Activated T-helper 17 cell treated with anti-CD3 and anti-CD28 coated beads, Interleukin-2, amount 50 U/mL, for 72 hours (primary cell): Measurements from ENCODE around the gene TAF1A. TPM values are rescaled to one million over a fixed set of nuclear protein-coding genes. Genes with fewer than 3 reads are reported as not detected.

Experiments
- ATAC-seq: fragments of 150-1000 bp; cut with Tn5 transposase; replicated peaks from 2 replicates; pipeline ENCODE4 v1.10.0; 2021; ENCODE audit warnings: mild to moderate bottlenecking, moderate library complexity
- H3K27ac Mint-ChIP-seq: one replicate; pipeline ENCODE4 v1.8.0; 2022; ENCODE audit warnings: mixed read lengths
- H3K27me3 Mint-ChIP-seq: one replicate; pipeline ENCODE4 v1.8.0; 2022; ENCODE audit warnings: mixed read lengths
- H3K36me3 Mint-ChIP-seq: one replicate; pipeline ENCODE4 v1.8.0; 2022; ENCODE audit warnings: low read depth, mild to moderate bottlenecking, mixed read lengths
- H3K4me1 Mint-ChIP-seq: one replicate; pipeline ENCODE4 v1.8.0; 2022; ENCODE audit warnings: mixed read lengths
- H3K4me3 Mint-ChIP-seq: one replicate; pipeline ENCODE4 v1.8.0; 2022; ENCODE audit warnings: mild to moderate bottlenecking, mixed read lengths
- H3K9me3 Mint-ChIP-seq: one replicate; pipeline ENCODE4 v1.8.0; 2022; ENCODE audit warnings: mixed read lengths
- total RNA-seq, 2 donors: library from RNA; stranded (reverse); gene quantifications; one replicate each; pipeline ENCODE4 v1.2.3, GENCODE V29; 2022

TAF1A gene
- 10 to 100 TPM; 13.1 to 19.5 TPM for total RNA-seq

DNA sequence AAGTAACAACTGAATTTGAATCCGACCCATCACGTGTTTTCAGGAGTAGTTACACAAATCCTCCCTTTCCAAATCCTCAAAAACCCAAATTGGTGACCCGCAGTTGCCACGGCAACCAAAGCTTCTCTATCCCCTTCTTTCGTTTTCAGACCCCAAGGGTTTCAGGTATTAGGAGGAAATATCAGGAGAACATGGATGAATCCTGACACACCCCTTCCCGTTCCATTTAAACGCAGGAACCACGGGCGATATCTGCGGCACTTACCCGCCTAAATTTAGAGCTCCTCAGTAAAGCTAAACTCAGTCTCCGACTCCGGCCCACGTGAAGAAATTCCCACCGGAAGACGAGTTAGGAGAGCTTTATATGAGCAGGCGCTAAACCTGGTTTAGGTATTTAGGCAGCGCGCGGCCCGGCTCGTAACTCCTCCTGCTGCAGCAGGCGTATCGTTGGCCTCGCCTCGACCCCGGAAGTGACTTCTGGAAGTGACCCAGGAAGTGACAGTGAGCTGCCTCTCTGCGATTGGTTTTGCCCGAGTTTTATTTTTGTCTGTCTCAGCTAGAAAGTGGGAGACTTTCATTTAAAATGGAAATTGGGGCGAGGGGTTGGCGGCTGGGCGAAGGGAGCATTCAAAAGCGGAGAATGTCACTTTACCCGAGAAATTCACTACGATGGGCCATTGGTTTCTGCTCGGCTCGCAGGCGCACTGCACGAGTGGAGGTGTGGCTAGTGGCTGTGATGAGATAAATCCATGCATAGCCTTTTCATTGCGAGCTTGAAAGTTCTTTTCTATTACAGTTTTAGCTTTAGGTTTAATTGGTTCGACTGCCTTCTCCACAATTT, at the start of gene TAF1A:
Gene TAF1A, minus strand, starts transcription at position 472 of the 841 bp plus-strand sequence.
- H3K27me3 Mint-ChIP-seq = no peaks in the 10 kb centered on the region
- peak within 1 kb of the TSS; percentile 98 for H3K27ac Mint-ChIP-seq
- peaks cover 48% of the 10 kb centered on the region for H3K36me3 Mint-ChIP-seq
- peak; percentile 100 for ATAC-seq
- H3K9me3 Mint-ChIP-seq = no peaks in the 10 kb centered on the region
- H3K4me3 Mint-ChIP-seq = peak within 1 kb of the TSS; percentile 100
- peaks cover 30% of the 10 kb centered on the region for H3K4me1 Mint-ChIP-seq

DNA sequence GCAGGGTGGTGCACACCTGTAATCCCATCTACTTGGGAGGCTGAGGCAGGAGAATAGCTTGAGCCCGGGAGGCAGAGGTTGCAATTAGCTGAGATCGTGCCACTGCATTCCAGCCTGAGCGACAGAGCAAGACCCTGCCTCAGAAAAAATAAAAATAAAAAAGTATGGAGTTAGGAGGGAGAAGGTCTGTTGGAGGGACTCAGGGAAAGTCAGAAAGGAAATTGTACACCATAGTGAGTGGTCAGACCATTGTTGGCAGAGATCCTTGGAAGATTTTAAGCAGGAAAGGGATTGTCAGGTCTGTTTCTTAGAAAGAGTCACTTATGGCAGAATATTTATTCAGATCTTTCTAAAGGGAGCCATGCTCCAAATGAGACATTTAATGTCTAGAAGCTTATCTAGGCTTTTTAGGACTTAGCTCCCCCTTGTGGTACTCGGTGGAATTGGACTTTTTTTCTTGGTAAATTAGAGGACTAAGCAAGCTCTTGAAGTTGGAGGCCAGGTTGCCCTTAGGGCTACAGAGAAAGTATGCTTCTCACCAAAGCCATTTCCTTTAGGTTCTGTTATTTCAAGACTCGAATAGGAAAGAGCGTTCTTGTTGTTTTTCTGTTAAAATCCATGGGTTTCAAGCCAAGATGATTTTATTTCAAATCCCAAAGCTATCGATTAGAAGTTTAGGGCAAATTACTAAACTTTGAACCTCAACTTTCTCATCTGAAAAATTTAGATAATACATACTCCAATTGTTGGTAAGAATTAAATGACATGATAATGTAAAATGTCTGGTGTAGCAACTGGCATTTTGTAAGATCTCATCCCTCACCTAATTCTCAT, 44.7 kb upstream of the TAF1A start:
- Mint-ChIP-seq H3K4me3 (no peak overlapping the region), H3K4me1 (peaks cover 6% of the 10 kb centered on the region)

DNA sequence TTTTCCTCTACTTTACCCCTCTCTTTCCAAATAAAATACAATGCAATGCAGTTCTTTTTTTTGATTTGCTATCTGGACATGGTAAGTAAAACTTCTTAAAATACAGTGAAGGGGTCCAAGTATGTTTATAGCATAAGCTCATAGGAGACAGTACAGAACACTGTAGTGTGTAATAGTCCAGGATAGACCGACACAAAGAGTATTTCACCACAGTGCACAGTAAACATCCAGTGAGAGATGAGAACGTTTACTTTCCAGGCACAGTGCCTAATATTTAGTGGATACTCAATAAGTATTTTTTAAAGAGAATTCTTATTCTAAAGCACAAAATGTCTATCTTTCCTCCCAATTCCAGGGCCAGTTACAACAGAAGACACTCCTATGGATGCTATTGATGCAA, 43.0 kb upstream of the TAF1A start:
- no peaks in the 10 kb centered on the region for H3K27me3 Mint-ChIP-seq
- H3K36me3 Mint-ChIP-seq = peaks cover 86% of the 10 kb centered on the region
- H3K4me1 Mint-ChIP-seq = peaks cover 6% of the 10 kb centered on the region
- H3K4me3 Mint-ChIP-seq = no peak overlapping the region
- H3K27ac Mint-ChIP-seq = no peak overlapping the region
- ATAC-seq = no peak
- H3K9me3 Mint-ChIP-seq = no peaks in the 10 kb centered on the region

More for the DNA sequence above, 44.7 kb upstream of the TAF1A start:
- Mint-ChIP-seq H3K27me3 (no peaks in the 10 kb centered on the region), H3K36me3 (peaks cover 86% of the 10 kb centered on the region), H3K9me3 (no peaks in the 10 kb centered on the region), H3K27ac (no peak overlapping the region)
- peak; percentile 71 for ATAC-seq

DNA sequence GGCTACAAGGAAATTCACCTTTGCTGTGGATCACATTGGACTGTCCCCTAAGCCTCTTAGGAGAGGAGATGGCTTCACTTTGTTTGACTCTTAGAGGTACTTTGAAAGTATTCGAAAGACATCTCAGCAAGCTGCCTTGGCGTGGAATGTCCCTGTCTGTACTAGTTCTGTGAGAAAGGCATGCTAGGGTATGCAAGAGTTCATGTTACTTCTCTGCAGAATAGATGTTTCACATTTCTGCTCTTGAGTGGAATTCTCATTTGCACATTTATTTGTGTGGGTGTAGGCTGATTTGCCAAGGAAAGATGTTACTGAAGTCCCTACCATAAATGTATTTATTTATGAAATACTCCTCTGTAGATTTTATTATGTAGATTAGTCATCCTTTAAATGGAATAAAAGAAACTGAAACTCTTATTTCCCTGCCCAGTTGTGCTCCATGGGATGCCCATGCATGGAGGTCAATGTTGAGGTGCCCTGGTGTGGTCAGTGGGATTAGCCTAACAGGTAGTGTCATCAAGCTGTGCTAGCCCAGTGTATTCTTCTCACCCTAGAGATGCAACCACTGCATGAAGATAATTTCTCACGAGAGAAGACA, 42.0 kb upstream of the TAF1A start:
- Mint-ChIP-seq H3K36me3 (peaks cover 86% of the 10 kb centered on the region), H3K27me3 (no peaks in the 10 kb centered on the region), H3K27ac (no peak overlapping the region), H3K4me3 (no peak overlapping the region), H3K9me3 (no peaks in the 10 kb centered on the region), H3K4me1 (peaks cover 6% of the 10 kb centered on the region)
- no peak for ATAC-seq

DNA sequence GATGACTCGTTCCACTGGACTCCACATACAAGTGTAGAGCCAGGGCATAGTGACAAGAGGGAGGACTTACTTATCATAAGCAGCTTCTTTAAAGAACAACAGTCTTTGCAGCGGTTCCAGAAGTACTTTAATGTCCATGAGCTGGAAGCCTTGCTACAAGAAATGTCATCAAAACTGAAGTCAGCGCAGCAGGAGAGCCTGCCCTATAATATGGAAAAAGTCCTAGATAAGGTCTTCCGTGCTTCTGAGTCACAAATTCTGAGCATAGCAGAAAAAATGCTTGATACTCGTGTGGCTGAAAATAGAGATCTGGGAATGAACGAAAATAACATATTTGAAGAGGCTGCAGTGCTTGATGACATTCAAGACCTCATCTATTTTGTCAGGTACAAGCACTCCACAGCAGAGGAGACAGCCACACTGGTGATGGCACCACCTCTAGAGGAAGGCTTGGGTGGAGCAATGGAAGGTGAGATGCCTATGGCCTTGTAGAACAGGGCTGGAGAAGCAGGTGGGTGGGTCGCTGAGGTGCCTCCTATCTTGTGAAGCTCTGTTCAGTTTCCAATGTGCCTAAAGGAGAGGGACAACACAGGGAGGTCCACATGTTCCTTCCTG, 40.3 kb upstream of the TAF1A start:
- ATAC-seq = no peak
- Mint-ChIP-seq H3K27ac (no peak overlapping the region), H3K4me1 (peaks cover 6% of the 10 kb centered on the region), H3K9me3 (no peaks in the 10 kb centered on the region), H3K27me3 (no peaks in the 10 kb centered on the region), H3K36me3 (peaks cover 86% of the 10 kb centered on the region), H3K4me3 (no peak overlapping the region)

DNA sequence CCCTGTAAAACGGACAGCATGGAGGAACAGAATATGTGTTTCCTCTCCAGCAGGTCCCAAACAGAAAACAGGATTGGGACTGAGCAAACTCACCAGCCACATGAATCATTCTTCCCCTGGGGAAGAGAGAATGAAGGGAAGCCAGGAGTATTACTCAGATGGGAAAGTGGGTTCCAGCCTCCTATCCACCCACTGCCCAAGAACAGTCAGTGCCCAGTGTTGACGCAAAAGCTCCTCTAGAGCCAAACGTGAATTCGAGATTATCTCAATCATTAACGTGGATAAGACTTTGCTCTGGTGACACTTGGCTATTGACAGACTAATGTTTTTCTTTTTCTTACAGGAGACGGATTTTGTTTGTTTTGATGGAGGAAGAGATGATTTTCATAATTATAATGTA, 37.5 kb upstream of the TAF1A start:
- no peak overlapping the region for H3K27ac Mint-ChIP-seq
- no peak for ATAC-seq
- no peaks in the 10 kb centered on the region for H3K9me3 Mint-ChIP-seq
- H3K27me3 Mint-ChIP-seq = no peaks in the 10 kb centered on the region
- H3K4me3 Mint-ChIP-seq = no peak overlapping the region
- H3K36me3 Mint-ChIP-seq = peaks cover 88% of the 10 kb centered on the region
- H3K4me1 Mint-ChIP-seq = no peaks in the 10 kb centered on the region

DNA sequence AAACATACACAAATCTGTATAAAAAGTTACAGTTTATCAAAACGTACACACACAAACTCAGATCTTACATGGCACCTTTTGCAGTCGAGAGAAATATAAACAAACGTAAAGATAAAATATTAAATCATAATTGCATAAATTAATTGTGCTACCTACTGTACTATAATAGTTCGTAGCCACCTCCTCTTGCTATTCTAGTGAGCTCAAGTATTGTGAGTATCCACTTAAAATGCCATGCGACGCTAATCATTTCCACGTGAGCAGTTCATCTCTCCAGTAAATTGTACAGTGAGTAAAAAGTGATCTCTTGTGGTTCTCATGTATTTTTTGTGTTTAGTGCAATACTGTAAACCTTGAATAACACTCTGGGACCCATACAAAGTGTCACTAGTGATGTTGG, 34.5 kb upstream of the TAF1A start:
- H3K36me3 Mint-ChIP-seq = peaks cover 84% of the 10 kb centered on the region
- no peak for ATAC-seq
- H3K9me3 Mint-ChIP-seq = no peaks in the 10 kb centered on the region

DNA sequence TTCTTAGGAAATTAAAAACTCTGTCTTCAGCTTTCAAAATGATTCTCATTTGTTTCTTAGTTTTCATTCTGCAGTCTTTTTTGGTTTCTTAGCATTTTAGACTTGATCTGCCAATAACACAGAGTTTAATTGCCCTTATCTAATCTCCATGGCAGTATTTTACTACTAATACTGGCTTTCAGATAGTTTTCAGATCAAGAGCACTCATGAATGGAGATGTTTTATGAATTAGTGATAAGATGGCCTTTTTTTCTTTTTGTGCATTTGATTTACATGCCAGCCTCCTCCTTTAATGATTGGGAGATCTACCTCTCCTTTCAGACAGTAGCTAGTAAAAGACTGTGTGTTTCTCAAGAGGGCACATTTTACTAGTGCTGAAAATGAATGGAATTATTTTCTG, 33.7 kb upstream of the TAF1A start:
- no peak overlapping the region for H3K27ac Mint-ChIP-seq
- H3K4me3 Mint-ChIP-seq = no peak overlapping the region
- no peaks in the 10 kb centered on the region for H3K9me3 Mint-ChIP-seq
- no peak for ATAC-seq
- no peaks in the 10 kb centered on the region for H3K27me3 Mint-ChIP-seq
- peaks cover 19% of the 10 kb centered on the region for H3K4me1 Mint-ChIP-seq
- peaks cover 76% of the 10 kb centered on the region for H3K36me3 Mint-ChIP-seq

More for the DNA sequence above, 34.5 kb upstream of the TAF1A start:
- peaks cover 15% of the 10 kb centered on the region for H3K4me1 Mint-ChIP-seq
- no peaks in the 10 kb centered on the region for H3K27me3 Mint-ChIP-seq
- H3K4me3 Mint-ChIP-seq = no peak overlapping the region
- H3K27ac Mint-ChIP-seq = no peak overlapping the region

DNA sequence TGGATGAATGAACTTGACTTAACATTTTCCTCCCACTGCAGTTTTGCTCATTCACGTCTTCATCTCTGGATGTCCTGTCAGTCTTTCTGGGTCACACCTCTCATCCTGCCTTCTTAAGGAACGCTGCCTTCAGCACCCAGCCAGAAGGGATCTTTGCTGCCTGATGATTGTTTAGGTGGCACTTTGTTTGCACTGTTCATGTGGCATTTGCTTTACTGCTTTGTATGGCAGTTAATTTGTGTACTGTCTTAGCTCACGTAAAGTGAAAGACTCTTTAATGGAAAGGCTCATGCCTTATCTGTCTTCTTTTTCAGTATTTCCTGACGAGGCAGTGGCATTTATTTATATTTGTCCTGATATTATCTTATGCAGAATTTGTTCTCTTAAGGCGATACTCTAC, 33.0 kb upstream of the TAF1A start:
- peaks cover 19% of the 10 kb centered on the region for H3K4me1 Mint-ChIP-seq

DNA sequence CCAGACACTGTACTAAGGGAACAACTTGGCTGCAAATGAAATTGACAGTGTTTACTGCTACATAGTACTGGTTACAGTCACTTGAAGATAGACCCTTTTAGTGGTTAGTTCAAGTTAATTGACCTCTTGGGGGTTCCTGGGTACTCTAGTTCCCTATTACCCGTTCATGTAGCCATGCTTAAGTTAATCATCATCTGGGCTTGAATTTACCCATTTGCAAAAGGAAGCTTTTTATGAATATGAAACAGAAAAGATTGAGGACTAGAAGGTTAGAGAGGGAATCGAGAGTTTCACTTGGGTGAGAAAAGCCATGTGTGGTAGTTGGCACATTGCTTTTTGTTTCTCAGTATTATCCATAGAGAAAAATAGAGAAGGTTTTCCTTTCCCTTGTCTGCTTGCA, 30.8 kb upstream of the TAF1A start:
- Mint-ChIP-seq H3K36me3 (peaks cover 52% of the 10 kb centered on the region), H3K9me3 (no peaks in the 10 kb centered on the region), H3K27ac (no peak overlapping the region), H3K4me1 (peaks cover 19% of the 10 kb centered on the region), H3K4me3 (peak overlapping the region; percentile 82), H3K27me3 (peaks cover under 1% of the 10 kb centered on the region)
- ATAC-seq = peak; percentile 15

More for the DNA sequence above, 33.0 kb upstream of the TAF1A start:
- H3K27me3 Mint-ChIP-seq = no peaks in the 10 kb centered on the region
- no peak overlapping the region for H3K27ac Mint-ChIP-seq
- H3K9me3 Mint-ChIP-seq = no peaks in the 10 kb centered on the region
- H3K36me3 Mint-ChIP-seq = peaks cover 69% of the 10 kb centered on the region
- ATAC-seq = no peak
- H3K4me3 Mint-ChIP-seq = no peak overlapping the region

DNA sequence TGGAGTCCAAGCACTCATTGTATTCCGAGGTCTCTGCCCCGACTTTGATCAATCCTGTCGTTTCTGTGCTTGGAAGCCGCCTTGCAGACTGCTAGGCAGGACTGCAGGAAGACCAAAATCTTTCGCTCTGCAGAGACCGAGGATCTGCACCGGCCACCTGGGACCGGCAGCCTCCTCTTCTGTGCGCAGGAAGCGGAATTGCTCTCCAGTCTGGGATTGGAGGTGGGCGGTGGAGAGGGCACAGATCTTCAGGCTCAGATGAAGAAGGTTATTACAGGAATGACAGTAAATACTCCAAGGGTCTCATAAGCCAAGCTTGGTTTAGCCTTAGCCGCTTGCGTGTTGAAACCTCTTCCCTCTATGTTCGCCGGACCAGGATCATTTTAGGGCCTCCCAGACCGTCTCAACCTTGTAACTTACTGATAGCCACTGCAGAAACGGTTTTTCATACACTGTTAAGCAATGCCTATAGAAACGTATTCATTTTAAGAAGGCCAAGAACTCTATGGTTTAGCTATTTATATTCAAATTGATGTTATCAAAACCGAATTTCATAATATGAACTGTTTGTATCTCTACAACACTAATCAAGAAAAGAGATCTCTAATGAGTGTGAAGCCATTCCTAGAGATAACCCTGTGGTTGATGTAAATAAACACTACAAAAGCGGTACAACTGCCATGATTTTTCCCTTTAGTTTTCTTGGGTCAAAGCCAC, 29.3 kb upstream of the TAF1A start:
- Mint-ChIP-seq H3K4me3 (peak overlapping the region; percentile 82), H3K4me1 (peaks cover 19% of the 10 kb centered on the region), H3K27ac (peak overlapping the region; percentile 40), H3K27me3 (peaks cover 11% of the 10 kb centered on the region), H3K36me3 (peaks cover 38% of the 10 kb centered on the region), H3K9me3 (no peaks in the 10 kb centered on the region)
- no peak for ATAC-seq

DNA sequence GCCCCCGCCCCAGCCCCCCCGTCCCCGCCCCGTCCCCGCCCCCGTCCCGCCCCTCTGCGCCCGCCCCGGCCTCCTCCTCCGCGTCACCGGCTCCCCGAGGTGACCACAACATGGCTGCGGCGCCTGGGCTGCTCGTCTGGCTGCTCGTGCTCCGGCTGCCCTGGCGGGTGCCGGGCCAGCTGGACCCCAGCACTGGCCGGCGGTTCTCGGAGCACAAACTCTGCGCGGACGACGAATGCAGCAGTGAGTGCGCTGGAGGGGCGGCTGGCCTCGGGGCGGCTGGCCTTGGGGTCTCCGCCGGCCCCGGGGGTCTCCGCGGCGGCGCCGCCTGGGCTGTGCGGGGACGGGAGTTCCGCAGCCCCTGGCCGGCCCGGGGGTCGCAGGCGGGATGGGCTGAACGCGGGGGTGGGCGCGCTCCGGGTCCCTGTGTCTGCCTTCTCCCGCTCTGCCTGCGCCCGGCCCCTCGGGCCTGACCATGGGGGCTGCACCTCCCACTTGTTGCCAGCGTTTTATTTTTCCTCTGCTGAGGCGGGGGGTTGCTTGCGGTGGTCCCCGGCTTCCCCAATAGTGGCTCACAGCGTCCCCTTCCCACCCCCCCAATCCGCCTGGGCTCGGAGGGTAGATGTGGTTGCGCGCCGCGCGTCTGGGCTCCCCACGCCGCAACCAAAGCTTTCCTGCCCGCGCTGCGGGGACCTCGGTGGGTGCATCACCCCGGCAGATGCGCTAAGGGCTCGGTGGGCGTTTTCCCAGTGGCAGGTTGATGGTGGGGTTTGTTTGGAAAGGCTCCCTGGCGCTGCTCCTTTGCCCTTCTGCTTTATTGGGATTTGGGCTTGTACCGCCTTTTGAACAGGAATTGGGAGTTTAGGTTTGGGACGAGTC, 28.5 kb upstream of the TAF1A start, which contains the start of gene MIA3:
Gene MIA3, plus strand, starts transcription at position 97 of the 879 bp plus-strand sequence. Its CDS starts 14 bp downstream, at position 111.
- peaks cover 19% of the 10 kb centered on the region for H3K4me1 Mint-ChIP-seq
- H3K27ac Mint-ChIP-seq = peak within 1 kb of the TSS; percentile 88
- peak; percentile 65 for ATAC-seq
- H3K9me3 Mint-ChIP-seq = no peaks in the 10 kb centered on the region
- peaks cover 30% of the 10 kb centered on the region for H3K36me3 Mint-ChIP-seq
- peaks cover 15% of the 10 kb centered on the region for H3K27me3 Mint-ChIP-seq
- H3K4me3 Mint-ChIP-seq = peak within 1 kb of the TSS; percentile 82
